Spleen (tissue), 11 donors: Measurements from ENCODE around the gene ZNF91. TPM values are rescaled to one million over a fixed set of nuclear protein-coding genes. Genes with fewer than 3 reads are reported as not detected.

ENCODE experiments used
- DNase-seq: peaks from one replicate; pipeline ENCODE4 v3.0.0-alpha.2; 2020
- H3K27ac ChIP-seq, 8 donors: fragments of 200-600 bp; sonication (generic) in 7 of 8; 1 replicate in 4 of 8; 2 replicates in 4 of 8; pipeline versions ENCODE4 v1.5.0 to v1.8.0; 2016 to 2021; ENCODE audit warnings: inconsistent platforms in 4 of 8, mild to moderate bottlenecking in 4 of 8, moderate library complexity in 1 of 8
- H3K27me3 ChIP-seq, 7 donors: fragments of 200-600 bp; sonication (generic) in 6 of 7; replicated peaks in 1 of 7; 1 replicate in 4 of 7; 2 replicates in 3 of 7; pipeline versions ENCODE4 v1.5.0 to v1.8.0; 2016 to 2021; ENCODE audit warnings: inconsistent platforms in 3 of 7, mild to moderate bottlenecking in 1 of 7
- H3K36me3 ChIP-seq, 6 donors: fragments of 200-600 bp; sonication (generic) in 5 of 6; 1 replicate in 4 of 6; 2 replicates in 2 of 6; pipeline versions ENCODE4 v1.5.0 to v1.8.0; 2016 to 2021; ENCODE audit warnings: inconsistent platforms in 2 of 6
- H3K4me1 ChIP-seq, 6 donors: fragments of 200-600 bp; sonication (generic) in 5 of 6; 1 replicate in 3 of 6; 2 replicates in 3 of 6; pipeline versions ENCODE4 v1.5.0 to v1.8.0; 2016 to 2021; ENCODE audit warnings: inconsistent platforms in 3 of 6
- H3K4me3 ChIP-seq, 8 donors: fragments of 200-600 bp; sonication (generic) in 7 of 8; 1 replicate in 4 of 8; 2 replicates in 4 of 8; pipeline versions ENCODE4 v1.5.0 to v1.8.0; 2016 to 2021; ENCODE audit warnings: inconsistent platforms in 4 of 8, mild to moderate bottlenecking in 4 of 8, moderate library complexity in 2 of 8
- H3K9me3 ChIP-seq, 8 donors: fragments of 200-600 bp; sonication (generic) in 7 of 8; 1 replicate in 4 of 8; 2 replicates in 4 of 8; pipeline versions ENCODE4 v1.5.0 to v1.8.0; 2016 to 2021; ENCODE audit warnings: inconsistent platforms in 4 of 8
- CTCF ChIP-seq, 11 experiments: fragments of 200-600 bp in 7 of 11; fragments of 450-650 bp in 4 of 11; sonication (generic) in 4 of 11; IDR thresholded peaks in 8 of 11; conservative IDR thresholded peaks in 3 of 11; 1 replicate in 7 of 11; 2 replicates in 4 of 11; pipeline versions ENCODE4 v1.4.0 to v1.8.0; 2016 to 2021; ENCODE audit warnings: antibody characterized with exemption in 11 of 11, inconsistent platforms in 4 of 11, mild to moderate bottlenecking in 1 of 11
- POLR2A ChIP-seq, 3 donors: fragments of 450-650 bp; IDR thresholded peaks; one replicate each; pipeline ENCODE4 v1.5.1; 2017; ENCODE audit warnings: antibody characterized with exemption in 3 of 3, mild to moderate bottlenecking in 1 of 3
- POLR2AphosphoS5 ChIP-seq, 3 donors: sonication (generic); formaldehyde crosslinking; IDR thresholded peaks; one replicate each; pipeline ENCODE4 v1.5.1; 2017; ENCODE audit warnings: antibody characterized with exemption in 3 of 3
- WGBS, 5 donors: extraction: QIAGEN DNeasy Blood & Tissue Kit in 3 of 5; methylation state at CpG; one replicate each; pipeline versions ENCODE4 v1.1.5 to v1.1.7; 2013 to 2018; 5-methylcytosine and 5-hydroxymethylcytosine counted together
- intact Hi-C: fragments of 100-400 bp; cut with DNase I; formaldehyde crosslinking; loops from one replicate; pipeline ENCODE4 v1.15.0; 2023; ENCODE audit warnings: low total_unique reads
- polyA plus RNA-seq, 3 donors: library from polyadenylated mRNA; stranded (reverse); fragments of 200-250 nt; gene quantifications; one replicate each; pipeline ENCODE4 v1.2.1, GENCODE V29; 2013
- total RNA-seq, 7 donors: library from RNA; depleted of rRNA in 3 of 7; stranded (reverse); fragments of >200 nt in 3 of 7; fragmentation: NEBNext Ultra II Directional in 4 of 7; extraction: Animal tissue kit (Norgen Biotek cat#: 25700) in 4 of 7; gene quantifications; one replicate each; pipeline versions ENCODE4 v1.1.0 to v1.2.1, GENCODE V29; 2016 to 2021
- donor health status: healthy with polysubstance abuse.
- donor health status: DM: no; HTN: no; CAD: no; lungs with moderate emphysema.
- donor health status: DM: no; HTN: no; CAD: no.
- donor health status: Bipolar disorder and iron deficiency.
- donor health status: healthy.
- donor health status: DM: no; HTN: no; CAD: no.
- donor health status: DM: yes; HTN: yes; CAD: no.

The ZNF91 gene
- total and polyA plus RNA-seq, 10 donors, result 8.4 to 99.4 (median 58.6) TPM

- 63 to 88% (median 76%) methylated on average over 2 of the region's 2 CpGs for WGBS, 5 donors
- TF ChIP-seq POLR2AphosphoS5 (IDR thresholded peaks at IDR 0.05) (no peak), POLR2A (IDR thresholded peaks at IDR 0.05) (no peak), CTCF (IDR thresholded peaks at IDR 0.05 in 8 of 11, conservative IDR thresholded peaks at IDR 0.05 in 3 of 11) (no peak)
Observed at GRCh38 chr19:23315286-23315685, 80.0 kb downstream of the ZNF91 start.

GRCh38 chr19:23314505-23315251, 80.6 kb downstream of the ZNF91 start:
- Histone ChIP-seq H3K27ac (no peak overlapping the region), H3K36me3 (no peaks in the 10 kb centered on the region), H3K27me3 (no peaks in the 10 kb centered on the region), H3K4me1 (no peaks in the 10 kb centered on the region), H3K9me3 (peaks cover 0 to 69% (median 12%) of the 10 kb centered on the region in 8 donors), H3K4me3 (no peak overlapping the region)
- 68 to 89% (median 77%) methylated on average over 4 of the region's 4 CpGs for WGBS, 5 donors
- intact Hi-C loops, result no loop called here
- DNase-seq, result no peak
- TF ChIP-seq CTCF (IDR thresholded peaks at IDR 0.05 in 8 of 11, conservative IDR thresholded peaks at IDR 0.05 in 3 of 11), result no peak

More at GRCh38 chr19:23315286-23315685, 80.0 kb downstream of the ZNF91 start:
- Histone ChIP-seq H3K27ac (no peak overlapping the region), H3K27me3 (no peaks in the 10 kb centered on the region), H3K9me3 (peaks cover 0 to 70% (median 13%) of the 10 kb centered on the region in 8 donors), H3K4me3 (no peak overlapping the region), H3K36me3 (no peaks in the 10 kb centered on the region), H3K4me1 (no peaks in the 10 kb centered on the region)
- intact Hi-C loops, result no loop called here
- no peak for DNase-seq

GRCh38 chr19:23313196-23313595, 82.1 kb downstream of the ZNF91 start:
- TF ChIP-seq CTCF (IDR thresholded peaks at IDR 0.05 in 8 of 11, conservative IDR thresholded peaks at IDR 0.05 in 3 of 11), result no peak
- no peak for TF ChIP-seq POLR2A (IDR thresholded peaks at IDR 0.05)
- TF ChIP-seq POLR2AphosphoS5 (IDR thresholded peaks at IDR 0.05), result no peak
- Histone ChIP-seq H3K9me3 (peaks cover 0 to 61% (median 10%) of the 10 kb centered on the region in 8 donors), H3K27me3 (no peaks in the 10 kb centered on the region), H3K4me3 (no peak overlapping the region), H3K27ac (no peak overlapping the region), H3K36me3 (no peaks in the 10 kb centered on the region), H3K4me1 (no peaks in the 10 kb centered on the region)
- intact Hi-C loops, result no loop called here
- no peak for DNase-seq
- 76 to 93% (median 92%) methylated on average over 2 of the region's 2 CpGs for WGBS, 5 donors

GRCh38 chr19:23312515-23312914, 82.8 kb downstream of the ZNF91 start:
- no peaks in the 10 kb centered on the region for H3K4me1 ChIP-seq
- intact Hi-C loops, result no loop called here
- TF ChIP-seq POLR2AphosphoS5 (IDR thresholded peaks at IDR 0.05) (no peak), CTCF (IDR thresholded peaks at IDR 0.05 in 8 of 11, conservative IDR thresholded peaks at IDR 0.05 in 3 of 11) (no peak), POLR2A (IDR thresholded peaks at IDR 0.05) (no peak)
- H3K27ac ChIP-seq, result no peak overlapping the region
- no peak overlapping the region for H3K4me3 ChIP-seq
- 43 to 69% (median 57%) methylated on average over 1 of the region's 1 CpG for WGBS, 5 donors
- H3K36me3 ChIP-seq, result no peaks in the 10 kb centered on the region
- no peak for DNase-seq
- peaks cover 0 to 55% (median 10%) of the 10 kb centered on the region in 8 donors for H3K9me3 ChIP-seq
- H3K27me3 ChIP-seq, result no peaks in the 10 kb centered on the region
